GM20000 (cell line): ENCODE results near the gene NPAS4.
"Not testable (repeated sequence)": the region's sequence is repeated elsewhere in the genome, so short reads cannot be mapped to it uniquely, and the experiment has no call there.

Experiments
- DNase-seq: peaks from one replicate; pipeline ENCODE4 v3.0.0; 2012; ENCODE audit warnings: low spot score
- CTCF ChIP-seq: IDR thresholded peaks from 2 replicates; pipeline ENCODE4 v1.5.1; 2012; ENCODE audit warnings: mild to moderate bottlenecking, control low read depth; ENCODE audit errors: extremely low read depth, missing control alignments

NPAS4 gene

GRCh38 chr11:66451663-66452062, 30.8 kb downstream of the NPAS4 start:
- TF ChIP-seq CTCF: no peak
- DNase-seq: no peak

GRCh38 chr11:66454247-66454646, 33.4 kb downstream of the NPAS4 start:
- DNase-seq: no peak
- TF ChIP-seq CTCF: no peak

GRCh38 chr11:66454828-66455227, 34.0 kb downstream of the NPAS4 start:
- TF ChIP-seq CTCF: no peak
- no peak for DNase-seq

GRCh38 chr11:66457826-66458225, 37.0 kb downstream of the NPAS4 start:
- DNase-seq: no peak
- TF ChIP-seq CTCF: no peak

GRCh38 chr11:66459138-66459778, 38.4 kb downstream of the NPAS4 start:
- DNase-seq: no peak
- no peak for TF ChIP-seq CTCF

GRCh38 chr11:66462010-66462409, 41.2 kb downstream of the NPAS4 start:
- no peak for DNase-seq
- TF ChIP-seq CTCF: no peak

GRCh38 chr11:66462911-66463310, 42.1 kb downstream of the NPAS4 start:
- no peak for DNase-seq
- TF ChIP-seq CTCF: no peak

- not testable (repeated sequence) for DNase-seq
These were observed 43.3 kb downstream of the NPAS4 start for GRCh38 chr11:66464116-66464515.
